Tongue (tissue), 2 donors: Measurements from ENCODE around the gene CSNK1G2. TPM values are rescaled to one million over a fixed set of nuclear protein-coding genes. Genes with fewer than 3 reads are reported as not detected.

Source experiments
- DNase-seq: peaks from one replicate; pipeline ENCODE4 v3.0.0-alpha.2; 2015
- total RNA-seq: library from RNA; depleted of rRNA; stranded (reverse); fragments of >200 nt; gene quantifications from one replicate; pipeline ENCODE4 v1.2.3, GENCODE V29; 2014

The CSNK1G2 gene
- total RNA-seq, 1 donor from 2014 or later: 52.2 TPM

DNA sequence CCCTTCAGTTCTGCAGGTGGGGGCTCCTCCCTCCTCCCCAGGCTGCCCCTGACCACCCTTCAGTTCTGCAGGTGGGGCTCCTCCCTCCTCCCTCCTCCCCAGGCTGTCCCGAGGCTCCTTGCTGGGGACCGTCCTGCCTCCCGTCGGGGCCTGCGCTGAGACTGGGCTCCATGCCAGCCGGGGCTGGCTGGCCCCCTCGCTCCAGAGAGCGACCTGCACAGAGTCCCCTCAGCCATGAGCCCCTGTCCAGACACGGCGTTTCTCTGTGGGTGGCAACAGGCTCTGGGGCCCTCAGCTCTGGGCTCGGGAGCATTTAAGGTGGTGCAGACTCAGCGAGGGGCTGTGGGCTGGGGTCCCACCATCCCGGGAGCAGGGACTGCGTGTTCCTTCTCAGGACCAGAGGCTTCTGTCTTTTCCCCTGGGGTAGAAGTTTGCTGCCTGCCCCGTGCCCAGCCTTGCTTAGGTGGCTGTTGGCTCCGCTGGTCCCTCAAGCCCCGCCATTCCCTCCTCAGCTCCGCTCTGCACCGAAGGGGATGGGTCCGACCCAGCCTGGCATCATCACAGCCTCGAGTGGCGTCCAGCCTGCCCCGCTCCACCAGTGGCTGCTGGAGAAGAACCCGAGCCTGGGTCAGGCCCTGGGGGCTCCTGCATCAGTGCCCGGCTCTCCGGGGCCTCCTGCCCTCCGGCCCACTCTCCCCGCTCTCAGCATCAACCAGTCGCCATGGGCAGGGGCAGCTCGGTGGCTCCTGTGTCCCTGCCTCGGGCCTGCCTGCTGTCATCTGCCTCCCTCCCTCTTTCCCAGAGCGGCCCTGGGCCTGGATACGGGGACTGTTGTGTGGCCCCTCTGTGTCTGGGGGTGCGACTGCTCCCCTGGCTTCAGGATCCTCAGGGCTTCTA, 27.6 kb downstream of the CSNK1G2 start:
- DNase-seq: peak; percentile 28

DNA sequence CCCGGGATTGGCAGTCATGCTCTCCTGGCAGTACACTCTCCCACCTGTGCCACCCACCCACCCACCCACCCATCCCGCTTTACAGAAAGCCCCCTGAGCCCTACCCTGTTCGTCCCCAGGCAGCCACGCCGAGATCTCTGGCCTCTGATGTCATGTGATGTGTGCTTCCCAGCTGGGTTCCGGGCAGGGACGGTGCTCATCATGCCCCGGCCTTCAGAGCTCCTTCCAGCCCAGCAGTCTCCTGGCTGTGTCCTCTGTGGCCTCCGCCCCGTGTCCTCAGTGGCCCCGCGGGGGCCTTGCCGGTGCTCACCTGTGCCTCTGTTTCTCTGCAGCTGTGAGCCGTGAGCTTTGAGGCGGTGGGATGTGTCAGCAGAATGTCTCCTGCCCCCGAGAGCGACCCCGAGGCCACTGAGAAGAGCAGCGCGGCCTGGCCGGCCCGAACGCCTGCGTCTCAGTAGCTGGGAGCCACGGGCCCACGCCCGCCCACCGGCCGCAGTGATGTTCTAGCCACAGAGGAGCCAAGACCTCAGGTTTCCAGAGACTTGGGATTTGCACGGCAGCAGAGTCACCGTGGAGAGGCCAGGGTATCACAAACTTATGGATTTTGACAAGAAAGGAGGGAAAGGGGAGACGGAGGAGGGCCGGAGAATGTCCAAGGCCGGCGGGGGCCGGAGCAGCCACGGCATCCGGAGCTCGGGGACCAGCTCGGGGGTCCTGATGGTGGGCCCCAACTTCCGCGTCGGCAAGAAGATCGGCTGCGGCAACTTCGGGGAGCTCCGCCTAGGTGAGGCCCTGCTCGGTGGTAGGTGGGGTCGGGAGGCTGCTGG, 28.4 kb downstream of the CSNK1G2 start:
- no peak for DNase-seq

DNA sequence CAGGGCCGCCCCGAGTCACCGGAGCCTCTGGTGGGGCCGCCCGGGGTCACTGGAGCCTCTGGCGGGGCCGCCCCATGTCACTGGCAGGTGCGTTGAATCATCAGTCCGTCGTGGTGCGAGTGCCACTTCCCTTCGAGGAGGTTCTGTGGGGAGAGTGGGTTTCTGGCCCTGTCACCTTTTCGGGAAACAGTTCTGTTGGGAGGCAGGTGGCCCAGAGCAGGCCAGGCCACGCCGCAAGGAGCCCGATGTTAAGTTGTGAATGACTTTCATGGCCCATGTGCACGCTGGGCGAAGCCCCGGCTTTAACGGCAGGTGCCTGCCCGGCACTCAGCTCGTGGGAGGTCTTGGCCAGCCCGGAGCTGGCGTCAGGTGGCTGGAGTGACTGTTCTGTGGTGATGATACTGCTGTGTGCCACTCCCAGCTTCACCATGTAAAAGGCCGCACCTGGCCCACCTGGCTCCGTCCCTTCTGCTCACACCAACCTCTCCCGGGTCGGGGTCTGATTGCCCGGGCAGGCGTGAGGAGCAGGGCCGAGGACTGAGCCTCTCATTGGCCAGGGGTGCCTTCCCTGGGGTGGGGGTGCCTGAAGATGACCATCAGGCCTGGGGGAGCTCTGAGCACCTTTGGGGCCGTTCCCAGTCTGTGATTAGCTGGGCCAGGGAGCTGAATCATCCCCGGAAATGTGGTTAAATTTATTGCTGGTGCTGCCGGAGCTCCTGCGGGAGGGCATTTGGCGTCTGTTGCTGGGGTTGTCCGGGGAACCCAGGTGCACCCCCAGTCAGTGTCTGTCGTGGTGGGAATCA, 29.2 kb downstream of the CSNK1G2 start:
- DNase-seq: no peak

DNA sequence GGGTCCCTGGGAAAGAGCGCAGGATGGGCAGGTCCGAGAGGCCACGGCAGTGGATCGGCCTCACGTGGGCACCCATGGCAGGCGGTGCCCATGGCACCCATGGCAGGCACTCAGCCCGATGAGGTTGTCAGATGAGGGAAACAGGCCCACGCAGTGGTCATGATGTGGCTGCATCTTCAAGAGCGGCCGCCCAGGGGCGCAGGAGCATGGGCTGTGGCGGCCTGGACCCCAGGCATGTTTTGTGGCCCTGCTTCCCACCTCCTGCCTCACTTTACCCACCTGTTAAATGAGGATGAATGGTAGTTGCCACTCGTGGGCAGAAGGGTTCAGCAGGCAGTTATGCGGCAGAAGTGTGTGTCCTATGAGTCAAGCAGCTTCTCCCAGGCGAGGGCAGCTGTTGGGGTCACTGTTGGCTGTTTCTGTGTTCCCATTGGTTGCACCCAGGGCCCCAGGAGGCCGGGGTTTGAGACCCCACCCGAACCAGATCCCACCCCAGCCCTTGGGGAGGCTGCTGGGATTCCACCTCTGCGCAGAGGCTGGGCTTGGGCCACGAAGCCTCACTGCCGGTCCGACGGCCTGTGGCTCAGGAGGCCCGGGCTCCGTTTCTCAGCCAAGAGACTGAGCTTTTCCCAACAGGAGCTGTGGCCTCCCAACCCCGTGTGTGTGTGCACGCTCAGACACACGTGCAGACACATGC, 30.0 kb downstream of the CSNK1G2 start:
- no peak for DNase-seq

GRCh38 chr19:1974381-1975161, 33.6 kb downstream of the CSNK1G2 start:
- DNase-seq: no peak

GRCh38 chr19:1975162-1975480, 34.1 kb downstream of the CSNK1G2 start:
- DNase-seq: no peak

- DNase-seq: no peak
Measured at GRCh38 chr19:1977120-1977519, 36.1 kb downstream of the CSNK1G2 start.

DNA sequence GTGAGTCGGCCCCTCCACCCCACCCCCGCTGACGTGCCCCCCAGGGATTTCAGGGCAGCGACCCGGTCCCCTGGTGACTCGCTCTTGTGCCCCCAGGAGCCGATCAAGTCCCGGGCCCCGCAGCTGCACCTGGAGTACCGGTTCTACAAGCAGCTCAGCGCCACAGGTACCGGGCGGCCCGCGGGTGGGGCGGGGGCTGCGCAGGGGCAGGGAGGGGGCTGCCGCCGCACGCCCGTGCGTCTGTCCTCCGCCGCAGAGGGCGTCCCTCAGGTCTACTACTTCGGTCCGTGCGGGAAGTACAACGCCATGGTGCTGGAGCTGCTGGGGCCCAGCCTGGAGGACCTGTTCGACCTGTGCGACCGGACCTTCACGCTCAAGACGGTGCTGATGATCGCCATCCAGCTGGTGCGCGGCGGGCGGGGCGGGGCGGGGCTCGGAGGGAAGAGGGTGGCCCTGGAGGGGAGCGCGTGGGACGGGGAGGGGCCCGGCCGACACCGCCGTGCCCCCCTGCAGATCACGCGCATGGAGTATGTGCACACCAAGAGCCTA, 37.4 kb downstream of the CSNK1G2 start:
- no peak for DNase-seq

DNA sequence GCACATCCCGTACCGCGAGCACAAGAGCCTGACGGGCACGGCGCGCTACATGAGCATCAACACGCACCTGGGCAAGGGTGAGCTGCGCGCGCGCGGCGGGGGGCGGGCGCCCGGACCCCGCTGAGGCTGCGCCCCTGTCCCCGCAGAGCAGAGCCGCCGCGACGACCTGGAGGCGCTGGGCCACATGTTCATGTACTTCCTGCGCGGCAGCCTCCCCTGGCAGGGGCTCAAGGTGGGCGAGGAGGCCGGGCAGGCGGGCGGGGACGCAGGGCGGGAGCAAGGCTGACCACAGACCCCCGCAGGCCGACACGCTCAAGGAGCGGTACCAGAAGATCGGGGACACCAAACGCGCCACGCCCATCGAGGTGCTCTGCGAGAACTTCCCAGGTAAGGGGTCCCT, 38.0 kb downstream of the CSNK1G2 start:
- no peak for DNase-seq

DNA sequence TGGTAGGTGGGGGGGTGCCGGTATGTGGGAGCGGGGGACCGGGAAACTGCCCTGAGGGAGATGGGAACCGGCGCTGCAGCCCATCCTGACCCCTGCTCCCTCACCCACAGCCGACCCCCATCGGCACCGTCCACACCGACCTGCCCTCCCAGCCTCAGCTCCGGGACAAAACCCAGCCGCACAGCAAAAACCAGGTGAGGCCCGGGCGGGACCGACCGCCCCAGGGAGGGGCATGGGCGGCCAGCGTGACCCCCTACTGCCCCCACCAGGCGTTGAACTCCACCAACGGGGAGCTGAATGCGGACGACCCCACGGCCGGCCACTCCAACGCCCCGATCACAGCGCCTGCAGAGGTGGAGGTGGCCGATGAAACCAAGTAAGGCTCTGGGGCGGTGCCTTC, 38.7 kb downstream of the CSNK1G2 start:
- no peak for DNase-seq

GRCh38 chr19:1980091-1980808, 39.3 kb downstream of the CSNK1G2 start:
- DNase-seq: no peak

- DNase-seq: no peak
Measured at GRCh38 chr19:1980809-1981181, 39.8 kb downstream of the CSNK1G2 start.

DNA sequence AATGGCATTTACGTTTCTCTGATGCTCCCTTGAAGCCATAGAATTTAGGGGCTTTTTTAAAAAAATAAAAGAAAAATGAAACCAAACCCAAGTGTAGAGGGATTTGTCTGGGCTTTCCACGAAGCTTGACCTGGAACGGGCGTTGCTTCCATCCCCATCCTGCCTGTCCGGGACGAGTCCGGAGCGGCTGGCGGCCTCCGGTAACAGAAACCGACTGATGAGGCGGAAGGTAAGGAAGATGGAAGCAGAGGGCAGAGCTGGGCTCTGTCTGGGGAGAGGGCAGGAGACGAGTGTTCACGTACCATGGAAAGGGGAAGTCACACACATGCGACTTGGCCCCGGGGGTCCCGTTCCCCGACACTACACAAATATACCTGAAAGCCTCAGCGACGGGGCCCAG, 40.3 kb downstream of the CSNK1G2 start:
- DNase-seq: no peak

DNA sequence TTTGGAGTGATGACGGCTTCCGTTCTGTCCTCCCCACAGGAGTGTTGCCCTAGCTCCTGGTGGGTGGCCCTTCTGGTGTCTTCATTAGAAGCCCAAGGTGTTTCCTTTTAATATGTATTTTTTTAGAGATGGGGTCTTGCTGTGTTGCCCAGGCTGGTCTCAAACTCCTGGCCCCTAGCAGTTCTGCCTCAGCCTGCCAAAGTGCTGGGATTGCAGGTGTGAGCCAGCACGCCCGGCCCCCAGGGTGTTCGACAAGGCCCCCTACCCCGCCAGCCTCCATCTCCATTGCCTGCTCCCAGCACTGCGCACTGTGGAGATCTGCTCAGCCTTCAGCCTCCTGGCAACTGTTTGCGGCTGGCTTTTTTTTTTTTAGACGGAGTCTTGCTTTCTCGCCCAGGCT, 43.4 kb downstream of the CSNK1G2 start:
- DNase-seq: no peak

DNA sequence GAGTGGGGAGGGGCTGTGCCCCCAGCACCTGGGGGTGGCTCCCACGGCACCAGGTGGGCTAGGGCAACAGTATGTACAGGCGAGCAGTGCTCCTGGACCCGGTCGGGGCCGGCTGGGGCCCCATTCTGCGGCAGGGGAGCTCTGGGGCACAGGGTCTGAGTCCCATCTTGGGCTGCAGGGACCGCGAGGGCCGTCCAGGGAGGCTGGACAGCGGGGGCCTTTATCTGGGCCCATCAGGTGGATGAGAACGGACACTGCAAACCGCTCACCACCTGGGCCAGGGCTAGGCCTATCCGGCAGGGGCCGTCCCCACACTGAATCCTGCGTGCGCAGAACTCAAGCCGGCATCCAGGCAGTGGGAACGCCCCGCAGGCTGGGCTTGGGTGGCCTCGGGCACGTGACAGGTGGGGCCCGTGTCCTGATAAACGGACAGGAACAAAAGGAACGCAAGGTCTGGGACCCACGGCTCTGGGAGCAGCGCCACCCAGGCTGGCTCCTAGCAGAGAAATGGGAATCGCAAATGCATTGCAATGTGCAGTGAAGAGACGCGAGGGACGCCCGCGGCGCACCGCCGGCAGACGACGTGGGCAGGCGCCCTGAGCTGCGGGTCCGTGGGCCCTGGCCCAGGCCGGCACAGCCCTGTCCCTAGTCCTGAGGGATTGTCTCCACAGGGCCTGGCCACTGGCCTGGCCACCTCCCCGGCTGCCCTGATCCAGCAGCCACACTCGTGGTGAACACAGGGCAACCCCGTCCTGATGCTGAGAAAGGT, 44.8 kb downstream of the CSNK1G2 start:
- DNase-seq: no peak

- no peak for DNase-seq
Measured at GRCh38 chr19:1986357-1987162, 45.6 kb downstream of the CSNK1G2 start.

DNA sequence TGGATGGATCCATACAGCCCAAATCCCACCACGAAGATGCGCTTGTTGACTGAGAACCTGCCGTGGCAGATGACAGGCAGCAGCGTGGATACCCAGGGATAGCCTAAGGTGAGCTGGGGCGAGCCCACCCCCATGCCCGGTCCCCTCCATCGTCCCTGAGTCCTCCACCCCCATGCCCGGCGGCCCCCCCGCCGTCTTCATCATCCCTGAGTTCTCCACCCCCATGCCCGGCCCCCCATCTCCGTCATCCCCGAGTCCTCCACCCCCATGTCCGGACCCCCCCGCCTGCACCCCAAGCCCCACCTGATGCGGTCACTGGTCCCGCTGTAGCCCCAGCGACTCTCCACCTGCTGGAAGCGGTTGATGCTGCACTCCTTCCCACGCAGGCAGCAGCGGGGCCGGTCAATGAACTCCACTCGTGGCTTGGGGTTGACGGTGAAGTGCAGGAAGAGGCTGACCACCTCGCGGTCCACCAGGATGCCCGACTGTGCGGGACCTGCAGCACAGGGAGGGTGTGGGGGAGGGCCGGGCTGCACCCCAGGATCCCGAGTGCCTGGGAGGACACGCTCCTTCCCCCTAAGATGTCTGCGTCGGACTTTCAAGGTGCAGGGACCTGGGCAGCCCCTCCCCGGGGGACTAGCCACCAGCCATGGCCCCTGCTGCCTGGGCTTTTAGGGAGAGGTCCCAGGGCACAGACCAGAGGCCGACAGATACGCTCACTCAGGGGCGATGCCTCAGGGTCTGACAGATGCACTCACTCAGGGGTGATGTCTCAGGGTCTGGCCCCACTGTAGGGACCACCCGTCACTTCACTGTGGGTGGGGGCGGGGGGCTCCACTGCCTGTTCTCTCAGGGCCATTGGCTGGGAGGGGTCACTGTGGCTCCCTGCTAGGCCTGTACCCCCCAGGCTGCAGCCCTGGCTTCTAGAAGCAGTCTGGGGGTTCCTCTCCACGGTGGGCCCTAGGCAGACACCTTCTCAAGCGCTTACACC, 46.5 kb downstream of the CSNK1G2 start:
- no peak for DNase-seq
